GM18508 (cell line): Measurements from ENCODE around the gene LGI1.

Experiments
- ATAC-seq: cut with Tn5 transposase; IDR thresholded peaks from one replicate; pipeline ENCODE4 v1.9.1; 2021; ENCODE audit warnings: moderate number of reproducible peaks; ENCODE audit not compliant: insufficient read depth, unreplicated experiment

Gene LGI1

DNA sequence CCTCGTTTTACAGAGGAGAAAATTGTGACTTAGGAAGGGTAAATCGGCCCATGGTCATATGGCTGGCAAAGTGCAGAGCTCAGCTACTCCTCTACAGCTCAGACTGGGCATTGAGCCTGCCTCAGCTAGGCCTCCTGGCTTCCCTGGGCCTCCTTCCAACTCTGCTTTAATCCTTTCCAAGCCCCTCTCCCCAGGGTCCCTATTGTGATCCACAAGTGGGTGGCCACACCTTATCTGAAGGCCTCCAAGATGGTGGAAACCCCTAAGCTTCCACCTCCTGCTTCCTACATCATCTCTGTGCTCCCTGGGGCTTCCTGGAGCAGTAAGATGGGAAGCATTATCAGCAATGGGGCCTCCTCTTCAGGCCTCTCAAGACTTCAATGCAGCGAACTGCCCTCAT is 3.0 kb upstream of the LGI1 start:
- ATAC-seq = no peak

DNA sequence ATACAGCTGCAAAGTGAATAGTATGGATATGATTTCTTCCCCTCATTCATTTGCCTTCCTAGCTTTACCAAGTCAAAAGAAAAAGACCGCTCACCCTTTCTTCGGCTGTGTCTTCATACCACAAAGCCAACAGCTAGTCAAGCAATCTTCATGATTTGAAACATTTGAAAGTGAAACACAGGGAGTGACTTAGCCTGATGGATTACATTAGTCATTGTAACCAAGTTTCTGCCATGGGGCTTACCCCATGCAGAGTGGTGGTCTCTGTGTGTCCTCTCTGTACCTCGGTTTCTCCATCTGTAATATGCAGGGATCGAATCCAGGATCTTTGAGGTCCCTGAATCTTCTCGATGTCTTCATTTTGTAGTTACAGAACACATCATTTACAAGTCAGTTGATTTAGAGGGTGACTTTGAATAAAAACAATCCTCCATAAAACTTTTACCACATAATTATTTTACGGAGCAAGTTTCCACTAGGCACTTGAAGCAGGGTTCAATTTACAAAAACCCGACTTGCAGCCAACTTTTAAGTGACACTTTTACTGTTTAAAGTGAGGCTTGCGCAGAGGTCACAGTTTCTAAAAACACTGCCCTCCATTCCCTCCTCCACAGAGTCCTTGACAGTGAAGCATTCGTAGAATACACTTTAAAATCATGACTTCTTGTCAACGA is 2.2 kb upstream of the LGI1 start:
- no peak for ATAC-seq

DNA sequence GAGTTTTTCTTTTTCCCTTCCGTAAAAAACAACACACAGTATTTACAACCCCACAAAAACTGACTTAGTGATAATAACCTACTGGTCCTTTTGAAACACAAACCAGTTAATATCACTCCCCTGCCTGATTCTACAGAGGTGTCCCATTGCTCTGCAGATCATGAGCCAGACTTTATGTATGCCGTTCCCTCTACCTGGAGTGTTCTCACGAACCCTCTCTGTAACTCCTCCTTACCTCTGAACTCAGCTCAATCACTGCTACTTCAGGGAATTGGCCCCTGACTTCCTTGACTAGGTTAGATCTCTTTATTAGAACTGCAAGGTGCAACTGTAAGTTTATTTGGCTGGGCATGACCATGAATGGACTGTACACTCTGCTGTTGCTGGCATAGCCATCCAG is 1.6 kb upstream of the LGI1 start:
- no peak for ATAC-seq

DNA sequence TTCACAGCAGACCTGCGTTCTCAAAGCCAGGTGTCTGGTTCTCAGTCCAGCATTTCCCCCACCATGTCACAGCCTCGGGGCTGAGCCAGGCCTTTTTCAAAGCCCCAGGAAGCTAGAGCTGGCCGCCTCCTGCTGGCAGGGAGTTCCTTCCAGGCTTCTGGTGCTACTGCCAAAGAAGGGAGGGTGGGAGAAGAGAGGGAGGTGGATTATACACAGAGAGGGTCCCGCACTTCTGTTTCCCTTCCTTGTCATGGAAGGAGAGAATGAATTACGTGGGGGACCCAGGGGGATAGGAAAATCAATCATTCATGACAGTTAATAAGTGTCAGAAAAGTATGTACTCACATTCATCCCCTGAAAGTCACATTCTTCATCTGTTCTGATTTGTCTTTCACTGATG is 600 bp upstream of the LGI1 start:
- ATAC-seq = no peak

DNA sequence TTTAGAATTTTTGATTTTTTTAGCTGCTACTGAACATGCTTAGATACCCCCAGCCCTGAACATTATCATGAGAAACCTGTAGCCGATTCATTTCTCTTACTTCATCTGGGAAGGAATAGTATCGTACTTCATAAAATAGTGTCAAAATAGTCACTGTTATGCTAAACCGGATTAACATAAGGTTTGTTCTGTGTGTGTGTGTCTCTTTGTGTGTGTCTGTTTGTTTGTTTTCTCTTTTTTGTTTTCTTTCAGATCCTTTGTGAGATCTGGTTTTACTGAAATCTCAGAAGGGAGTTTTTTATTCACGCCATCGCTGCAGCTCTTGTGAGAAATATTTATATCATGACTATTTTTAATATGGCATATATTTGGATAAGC is 761 bp downstream of the LGI1 start:
- no peak for ATAC-seq

DNA sequence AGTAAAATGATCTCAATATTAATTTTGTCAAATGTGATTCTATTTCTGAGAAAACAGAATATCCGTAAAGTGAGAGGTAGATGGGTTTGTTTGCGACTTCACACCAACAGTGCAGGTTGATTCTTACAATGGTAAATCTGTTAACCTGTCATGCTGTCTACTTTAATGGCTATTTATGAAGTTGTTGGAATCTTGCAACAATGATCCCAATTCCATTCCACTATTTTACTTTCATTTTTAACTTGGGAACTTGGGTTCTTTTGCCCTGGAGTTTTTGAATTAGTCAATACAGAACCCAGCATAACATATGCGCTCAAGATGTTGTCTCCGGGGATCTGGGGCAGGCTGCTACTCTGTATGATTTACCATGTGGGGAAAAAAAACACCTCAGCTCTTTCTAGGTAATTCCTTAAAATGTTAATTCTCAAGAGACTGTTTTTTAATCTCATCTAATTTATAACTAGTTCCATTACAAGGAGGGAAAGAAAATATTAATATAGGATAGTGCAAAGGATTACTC is 1.2 kb downstream of the LGI1 start:
- no peak for ATAC-seq

DNA sequence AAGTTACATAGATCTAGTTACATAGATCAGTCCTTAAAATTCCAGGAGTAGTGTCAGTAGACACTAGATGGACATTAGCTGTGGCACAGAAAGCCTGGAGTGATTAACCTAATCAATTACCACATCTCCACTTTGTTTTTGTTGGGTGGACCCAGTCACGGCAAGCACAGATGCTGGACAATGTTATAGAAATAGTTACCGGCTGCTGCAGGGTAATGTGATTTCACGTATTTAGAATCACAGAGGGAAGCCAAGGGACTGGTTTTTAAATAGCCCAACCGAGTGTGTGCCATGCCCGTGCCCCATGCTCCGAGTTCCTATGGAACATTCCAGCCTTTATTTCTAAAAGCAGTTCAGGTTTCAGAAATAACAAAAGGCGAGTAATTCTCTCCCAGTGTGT is 2.8 kb downstream of the LGI1 start:
- no peak for ATAC-seq

DNA sequence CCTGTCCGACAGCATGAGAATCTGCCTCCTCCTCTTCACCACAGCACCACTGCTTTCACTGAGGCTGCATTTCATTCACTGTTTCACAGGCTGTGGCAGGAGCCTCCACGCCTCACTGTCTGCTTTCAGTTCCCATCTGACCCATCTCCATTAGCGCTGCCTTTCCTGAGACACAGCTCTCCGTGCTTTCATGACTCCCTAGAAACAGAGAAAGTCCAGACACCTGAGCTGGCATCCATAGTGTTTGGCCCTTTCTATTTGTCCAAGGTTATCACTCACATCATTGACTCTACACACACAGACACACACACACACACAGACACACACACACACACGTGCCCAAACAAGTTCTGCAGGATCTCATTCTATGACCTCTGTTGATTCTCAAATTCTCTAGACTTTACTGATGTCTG is 5.2 kb downstream of the LGI1 start:
- ATAC-seq = no peak

DNA sequence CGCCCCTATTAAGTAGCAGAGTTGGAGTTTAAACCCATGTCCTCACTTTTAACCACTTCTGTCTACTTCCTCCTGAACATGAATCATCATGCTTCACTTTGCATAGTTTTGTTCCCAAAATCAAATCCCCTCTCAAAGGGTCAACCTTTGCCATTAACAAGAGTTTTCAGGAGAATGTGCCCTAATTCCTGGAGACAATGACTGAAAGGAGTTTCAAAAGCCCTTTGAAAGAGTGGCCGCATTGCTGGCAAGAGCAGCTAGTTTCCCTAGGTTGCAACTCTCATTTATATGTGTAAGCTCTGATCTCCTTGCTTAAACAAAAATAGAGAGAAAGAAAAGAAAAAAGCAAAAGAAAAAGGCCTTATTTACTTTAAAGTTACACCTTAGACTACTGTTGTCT is 9.2 kb downstream of the LGI1 start:
- no peak for ATAC-seq

DNA sequence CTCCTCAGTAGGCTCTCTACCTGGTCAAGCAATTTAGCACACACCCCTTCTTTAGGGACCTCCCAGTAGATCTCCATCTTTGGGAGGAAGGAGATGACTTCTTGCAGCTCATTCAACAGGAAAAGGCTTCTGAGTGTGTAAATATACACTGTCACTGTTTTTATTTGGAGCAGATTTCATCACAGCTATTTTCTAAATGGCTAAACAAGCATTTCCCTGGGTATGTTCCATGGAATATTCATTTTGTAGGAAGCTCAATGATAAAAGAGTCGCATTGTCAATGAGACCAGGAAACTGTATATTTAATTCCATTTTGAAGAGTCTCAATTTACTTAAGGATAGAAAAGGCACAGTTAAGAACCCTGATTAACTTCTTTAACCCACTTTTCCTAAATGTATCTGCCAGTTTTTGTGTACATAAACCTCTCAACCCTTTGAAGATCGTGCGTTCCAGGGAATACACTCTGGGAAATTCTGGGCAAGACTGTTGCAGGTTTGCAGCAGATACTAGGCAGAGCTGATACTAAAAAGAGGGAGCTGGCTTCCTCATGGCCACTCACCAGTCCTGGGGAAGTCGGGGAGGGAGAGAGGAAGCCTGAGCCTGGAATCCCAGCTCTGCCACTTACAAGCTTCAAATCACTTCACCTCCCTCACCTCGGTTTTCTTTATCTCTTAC is 10.1 kb downstream of the LGI1 start:
- no peak for ATAC-seq

DNA sequence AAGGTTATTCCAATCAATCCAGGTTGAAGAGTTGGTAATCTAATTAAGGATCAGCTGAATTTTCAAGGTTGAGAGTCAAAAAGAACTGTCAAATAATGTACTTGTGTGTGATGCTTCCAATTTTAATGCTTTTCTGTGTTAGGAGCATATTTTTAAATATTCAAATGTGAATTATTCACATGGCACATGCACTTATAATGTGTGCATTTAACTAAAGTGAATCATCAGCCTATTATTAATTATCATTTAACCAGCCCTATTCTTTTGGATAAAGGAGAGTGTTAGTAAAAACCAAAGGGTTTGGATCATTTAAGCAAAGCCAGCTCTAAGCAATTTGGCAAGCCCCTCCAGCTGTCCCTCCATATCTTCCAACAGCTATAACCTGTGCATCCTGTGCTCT is 11.2 kb downstream of the LGI1 start:
- no peak for ATAC-seq

DNA sequence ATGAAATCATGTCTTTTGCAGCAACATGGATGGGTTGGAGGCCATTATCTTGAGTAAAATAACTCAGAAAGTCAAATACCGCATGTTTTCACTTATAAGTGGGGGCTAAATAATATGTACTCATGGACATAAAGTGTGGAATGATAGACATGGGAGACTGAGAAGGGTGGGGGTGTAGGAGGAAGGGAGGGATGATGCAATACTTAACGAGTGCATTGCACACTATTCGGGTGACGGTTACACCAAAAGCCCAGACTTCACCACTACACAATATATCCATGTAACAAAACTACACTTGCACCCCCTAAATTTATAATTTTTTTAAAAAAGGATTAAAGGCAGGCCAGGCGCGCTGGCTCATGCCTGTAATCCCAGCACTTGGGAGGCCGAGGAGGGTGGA is 13.6 kb downstream of the LGI1 start:
- ATAC-seq = no peak

DNA sequence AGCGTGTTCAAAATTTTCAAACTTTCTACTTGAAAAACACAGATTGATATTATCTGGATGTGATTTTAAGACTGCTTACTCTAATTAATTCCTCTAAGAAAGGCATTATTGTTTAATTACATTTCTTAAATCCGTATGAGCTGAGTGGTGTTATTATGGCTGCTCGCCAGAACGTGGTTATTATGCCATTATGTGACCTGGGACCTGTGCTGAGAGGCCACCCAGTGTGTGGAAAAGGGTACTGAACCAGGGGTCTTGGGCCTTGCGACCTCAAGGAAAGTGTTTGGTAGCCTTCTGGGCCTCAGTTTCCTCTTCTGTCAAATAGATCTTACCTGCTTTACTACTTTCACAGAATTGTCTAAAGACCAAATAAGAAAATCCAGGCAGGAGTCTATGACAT is 15.4 kb downstream of the LGI1 start:
- ATAC-seq = no peak

DNA sequence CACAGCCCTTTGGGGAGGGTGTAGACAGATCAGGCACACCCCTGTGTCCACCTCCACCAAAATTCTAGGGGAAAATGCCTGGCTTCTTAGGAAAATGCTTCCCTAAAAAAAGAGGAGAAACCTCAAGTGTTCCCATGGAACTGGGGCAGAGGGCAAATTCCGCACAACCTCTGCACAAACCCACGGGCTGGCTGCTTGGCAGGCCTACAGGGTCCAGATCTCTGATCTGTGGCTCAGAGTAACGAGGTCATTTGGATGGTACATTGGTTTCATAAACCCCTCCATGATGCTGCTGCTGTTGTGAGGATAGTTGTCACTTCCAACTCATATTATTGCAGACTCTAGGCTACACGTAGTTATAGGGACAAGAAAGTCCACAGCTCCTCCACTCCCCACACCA is 16.0 kb downstream of the LGI1 start:
- no peak for ATAC-seq

DNA sequence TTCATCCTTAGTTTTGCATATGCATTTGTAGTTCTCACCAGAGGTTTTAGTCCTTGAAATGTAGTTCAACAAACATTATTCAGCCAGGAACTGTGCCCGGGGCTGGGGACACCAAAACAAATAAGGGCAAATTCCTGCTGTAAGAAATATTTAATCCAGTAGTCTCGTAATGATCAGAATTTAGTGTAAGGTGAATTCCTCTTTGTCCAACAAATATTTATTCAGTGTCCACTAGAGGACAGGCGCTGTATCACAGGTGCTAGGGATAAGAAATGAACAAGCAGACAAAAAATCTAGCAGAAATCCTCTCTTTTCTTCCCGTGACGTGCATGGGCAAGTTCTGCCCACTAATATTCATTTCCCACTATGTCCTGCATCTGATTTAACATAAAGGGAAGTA is 17.6 kb downstream of the LGI1 start:
- no peak for ATAC-seq

DNA sequence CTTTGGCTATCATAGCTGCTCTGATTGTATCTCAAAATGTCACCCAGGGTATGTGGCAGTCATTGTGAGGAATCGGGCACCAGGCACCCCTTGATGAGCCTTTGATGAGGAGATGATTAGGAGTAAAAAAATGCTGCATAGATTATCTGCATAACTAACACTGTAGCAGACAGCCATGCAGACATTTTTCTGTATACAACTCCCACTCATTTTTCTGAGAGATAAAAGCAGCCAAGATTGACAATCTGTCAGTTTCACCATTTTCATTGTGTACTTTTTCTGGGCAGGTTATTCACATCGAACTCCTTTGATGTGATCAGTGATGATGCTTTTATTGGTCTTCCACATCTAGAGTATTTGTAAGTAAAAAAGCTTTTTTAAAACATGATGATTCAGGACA is 19.4 kb downstream of the LGI1 start:
- ATAC-seq = no peak

DNA sequence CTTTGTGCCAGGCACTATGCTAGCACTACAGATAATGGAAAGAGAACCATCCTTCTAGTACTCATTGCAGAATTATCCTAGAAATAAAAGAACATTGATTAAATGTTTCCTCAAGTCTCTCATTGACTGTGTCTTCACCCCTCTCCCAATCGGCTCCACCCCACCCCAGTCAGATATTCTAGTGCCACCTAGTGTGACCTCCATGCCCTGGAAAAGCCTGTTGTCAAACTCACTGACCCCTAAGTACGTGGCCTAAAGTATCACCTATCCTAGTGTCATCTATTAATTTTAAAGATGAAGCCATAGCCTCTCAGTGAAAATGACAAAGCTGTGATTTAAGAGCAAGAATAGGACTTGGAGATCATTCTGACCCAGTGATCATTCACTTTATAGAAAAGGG is 26.3 kb downstream of the LGI1 start:
- no peak for ATAC-seq

DNA sequence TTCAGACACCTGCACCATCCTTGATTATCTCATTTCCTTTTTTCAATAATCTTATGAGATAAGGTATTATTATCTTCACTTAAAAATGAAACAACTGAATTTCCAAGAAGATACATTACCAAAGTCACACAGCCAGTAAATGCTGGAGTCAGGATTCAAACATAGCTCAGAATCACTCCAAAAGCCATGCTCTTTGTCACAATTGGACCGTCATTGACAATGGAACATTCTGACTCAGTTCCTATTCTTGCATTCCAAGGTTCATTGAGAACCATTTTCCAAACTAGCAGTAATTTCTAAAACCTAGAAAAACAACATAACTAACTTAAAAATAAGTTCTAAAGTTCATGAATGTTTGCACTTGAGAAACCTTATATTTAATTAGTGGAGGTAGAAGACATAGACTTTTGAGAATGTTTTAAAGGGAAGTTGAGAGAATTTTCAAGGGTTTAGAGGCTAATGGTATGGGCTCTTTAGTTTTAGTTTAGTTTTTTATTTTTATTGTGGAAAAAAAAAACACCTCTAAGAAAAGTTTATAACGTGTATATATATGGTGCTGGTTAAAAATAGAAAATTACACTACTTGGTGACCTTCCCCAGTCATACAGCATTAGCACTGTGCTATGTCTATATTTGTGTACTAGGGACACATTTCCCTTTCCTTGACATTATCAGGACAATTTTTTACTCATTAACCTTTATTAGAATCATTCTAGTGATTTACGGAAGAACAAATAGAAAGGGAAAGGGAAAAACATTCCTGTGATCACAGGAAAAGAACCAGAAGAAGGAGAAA is 30.9 kb downstream of the LGI1 start:
- no peak for ATAC-seq

DNA sequence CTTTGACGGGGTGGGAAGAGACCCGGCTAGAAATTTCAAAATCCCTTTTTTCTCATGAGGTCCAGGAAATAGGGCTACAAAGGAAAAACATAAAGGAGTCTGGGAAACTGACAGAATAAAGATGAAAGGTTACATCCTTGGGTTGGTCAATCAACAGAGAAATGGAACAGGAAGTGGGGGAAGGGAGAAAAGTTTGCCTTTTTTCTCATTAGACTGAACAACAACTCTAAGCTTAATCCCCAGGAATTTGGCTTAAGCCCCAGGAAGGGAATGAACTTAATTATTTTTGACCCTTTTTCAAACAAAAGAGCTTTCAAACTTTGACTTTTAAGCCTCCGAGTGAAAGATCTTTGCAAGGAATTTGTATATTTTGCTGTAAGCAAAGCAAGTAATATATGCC is 32.7 kb downstream of the LGI1 start:
- ATAC-seq = no peak

DNA sequence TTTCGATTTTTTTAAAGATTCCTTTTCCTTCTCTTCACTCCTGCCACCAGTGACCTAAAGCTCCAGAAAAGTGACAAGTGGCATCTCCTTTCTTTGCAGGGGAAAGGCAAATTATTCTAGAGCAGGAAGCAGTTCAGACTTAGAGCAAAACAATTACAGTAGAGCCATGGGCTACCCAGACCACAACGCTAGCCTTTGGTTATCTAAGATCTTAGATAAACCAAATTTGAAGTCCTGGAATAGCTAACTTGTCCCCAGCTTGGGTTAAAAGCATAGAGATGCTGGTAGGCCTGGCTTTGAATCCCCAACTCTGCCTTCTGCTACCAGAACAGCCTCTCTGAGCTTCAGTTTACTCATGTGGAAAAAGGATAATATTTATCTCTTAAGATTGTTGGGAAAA is 38.4 kb downstream of the LGI1 start:
- no peak for ATAC-seq

DNA sequence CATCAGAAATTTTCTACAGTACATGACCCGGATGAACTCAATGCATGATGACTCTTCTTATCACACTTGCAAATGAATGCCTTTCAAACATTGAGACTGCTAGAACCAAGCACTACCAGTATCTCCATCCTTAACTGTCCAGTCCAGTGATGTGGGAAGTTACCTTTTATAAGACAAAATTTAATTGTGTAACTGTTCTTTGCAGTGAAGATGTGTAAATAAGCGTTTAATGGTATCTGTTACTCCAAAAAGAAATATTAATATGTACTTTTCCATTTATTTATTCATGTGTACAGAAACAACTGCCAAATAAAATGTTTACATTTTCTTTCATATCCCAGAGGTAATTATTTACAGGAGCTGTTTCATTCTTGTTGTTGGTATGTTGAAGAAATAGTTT is 40.1 kb downstream of the LGI1 start:
- no peak for ATAC-seq
